Left lung (tissue), 10 donors: ENCODE data around the gene RAPGEF4. TPM values are rescaled to one million over a fixed set of nuclear protein-coding genes. Genes with fewer than 3 reads are reported as not detected.

Experiments
- ATAC-seq: fragments of 200-7000 bp; cut with Tn5 transposase; one replicate; pipeline ENCODE4 v1.9.1; 2020; ENCODE audit warnings: moderate library complexity
- DNase-seq, 4 donors: peaks; one replicate each; pipeline ENCODE4 v3.0.0-alpha.2; 2013 to 2020
- H3K27ac ChIP-seq, 2 donors: fragments of 200-600 bp; sonication (generic) in 1 of 2; one replicate each; pipeline versions ENCODE4 v1.5.0 to v1.8.0; 2020 to 2021
- H3K27me3 ChIP-seq, 2 donors: fragments of 200-600 bp; sonication (generic) in 1 of 2; one replicate each; pipeline versions ENCODE4 v1.5.0 to v1.8.0; 2020 to 2021
- H3K36me3 ChIP-seq, 2 donors: fragments of 200-600 bp; sonication (generic) in 1 of 2; one replicate each; pipeline versions ENCODE4 v1.5.0 to v1.8.0; 2020 to 2021
- H3K4me1 ChIP-seq, 2 donors: fragments of 200-600 bp; one replicate each; pipeline ENCODE4 v1.8.0; 2021
- H3K4me3 ChIP-seq, 2 donors: fragments of 200-600 bp; sonication (generic) in 1 of 2; one replicate each; pipeline versions ENCODE4 v1.5.0 to v1.8.0; 2020 to 2021; ENCODE audit warnings: mild to moderate bottlenecking in 1 of 2
- H3K9me3 ChIP-seq, 2 donors: fragments of 200-600 bp; sonication (generic) in 1 of 2; one replicate each; pipeline versions ENCODE4 v1.5.0 to v1.8.0; 2020 to 2021
- intact Hi-C, 2 donors: fragments of 100-400 bp; cut with DNase I; formaldehyde crosslinking; loops; one replicate each; pipeline versions ENCODE4 v1.11.2 to v1.14.2; 2022
- polyA plus RNA-seq, 6 donors: library from polyadenylated mRNA; unstranded; fragments of 120-200 nt; gene quantifications; one replicate each; pipeline ENCODE4 v1.2.1, GENCODE V29; 2013; ENCODE audit not compliant: insufficient read length in 6 of 6
- total RNA-seq, 2 donors: library from RNA; stranded (reverse); fragmentation: NEBNext Ultra II Directional; extraction: Animal tissue kit (Norgen Biotek cat#: 25700); gene quantifications; one replicate each; pipeline ENCODE4 v1.2.1, GENCODE V29; 2021
- TF ChIP-seq, protein P1 (sequence below), 2 donors: fragments of 200-600 bp; sonication (generic) in 1 of 2; IDR thresholded peaks; one replicate each; pipeline versions ENCODE4 v1.5.0 to v1.8.0; 2021; ENCODE audit warnings: antibody characterized with exemption in 2 of 2
- donor health status: DM: no; HTN: yes; CAD: no.
- donor health status: DM: no; HTN: no; CAD: no.

The RAPGEF4 gene
- total and polyA plus RNA-seq, 8 donors, result 9.1 to 16.2 (median 11.8) TPM

- intact Hi-C loops, result no loop called here
- TF ChIP-seq, protein P1, sequence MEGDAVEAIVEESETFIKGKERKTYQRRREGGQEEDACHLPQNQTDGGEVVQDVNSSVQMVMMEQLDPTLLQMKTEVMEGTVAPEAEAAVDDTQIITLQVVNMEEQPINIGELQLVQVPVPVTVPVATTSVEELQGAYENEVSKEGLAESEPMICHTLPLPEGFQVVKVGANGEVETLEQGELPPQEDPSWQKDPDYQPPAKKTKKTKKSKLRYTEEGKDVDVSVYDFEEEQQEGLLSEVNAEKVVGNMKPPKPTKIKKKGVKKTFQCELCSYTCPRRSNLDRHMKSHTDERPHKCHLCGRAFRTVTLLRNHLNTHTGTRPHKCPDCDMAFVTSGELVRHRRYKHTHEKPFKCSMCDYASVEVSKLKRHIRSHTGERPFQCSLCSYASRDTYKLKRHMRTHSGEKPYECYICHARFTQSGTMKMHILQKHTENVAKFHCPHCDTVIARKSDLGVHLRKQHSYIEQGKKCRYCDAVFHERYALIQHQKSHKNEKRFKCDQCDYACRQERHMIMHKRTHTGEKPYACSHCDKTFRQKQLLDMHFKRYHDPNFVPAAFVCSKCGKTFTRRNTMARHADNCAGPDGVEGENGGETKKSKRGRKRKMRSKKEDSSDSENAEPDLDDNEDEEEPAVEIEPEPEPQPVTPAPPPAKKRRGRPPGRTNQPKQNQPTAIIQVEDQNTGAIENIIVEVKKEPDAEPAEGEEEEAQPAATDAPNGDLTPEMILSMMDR (IDR thresholded peaks at IDR 0.05), result no peak
- Histone ChIP-seq H3K4me3 (no peak overlapping the region), H3K27me3 (no peaks in the 10 kb centered on the region), H3K27ac (no peak overlapping the region), H3K4me1 (peaks cover 4 to 29% of the 10 kb centered on the region in 2 donors), H3K9me3 (no peaks in the 10 kb centered on the region), H3K36me3 (no peaks in the 10 kb centered on the region)
- ATAC-seq (no peak), DNase-seq (no peak)
Observed at GRCh38 chr2:173079141-173079540, 343.5 kb downstream of the RAPGEF4 start.

GRCh38 chr2:173079973-173080860 is 344.6 kb downstream of the RAPGEF4 start:
- TF ChIP-seq, protein P1 (IDR thresholded peaks at IDR 0.05), result no peak

GRCh38 chr2:173086518-173087213 is 351.0 kb downstream of the RAPGEF4 start:
- ATAC-seq, result peak; percentile 36
- H3K9me3 ChIP-seq, result no peaks in the 10 kb centered on the region

More at GRCh38 chr2:173079973-173080860, 344.6 kb downstream of the RAPGEF4 start:
- DNase-seq, result no peak
- intact Hi-C loops, result loop anchor here in 1 of 2 donors (10.0 kb wide), 1 partner anchor 115 kb away; no protein-coding TSS in a partner anchor
- no peak overlapping the region for H3K4me3 ChIP-seq
- peak; percentile 6 for ATAC-seq
- peak overlapping the region in 1 of 2 donors; percentile 2 for H3K27ac ChIP-seq
- H3K36me3 ChIP-seq, result no peaks in the 10 kb centered on the region
- peaks cover 4 to 25% of the 10 kb centered on the region in 2 donors for H3K4me1 ChIP-seq
- H3K27me3 ChIP-seq, result no peaks in the 10 kb centered on the region
- no peaks in the 10 kb centered on the region for H3K9me3 ChIP-seq

DNA sequence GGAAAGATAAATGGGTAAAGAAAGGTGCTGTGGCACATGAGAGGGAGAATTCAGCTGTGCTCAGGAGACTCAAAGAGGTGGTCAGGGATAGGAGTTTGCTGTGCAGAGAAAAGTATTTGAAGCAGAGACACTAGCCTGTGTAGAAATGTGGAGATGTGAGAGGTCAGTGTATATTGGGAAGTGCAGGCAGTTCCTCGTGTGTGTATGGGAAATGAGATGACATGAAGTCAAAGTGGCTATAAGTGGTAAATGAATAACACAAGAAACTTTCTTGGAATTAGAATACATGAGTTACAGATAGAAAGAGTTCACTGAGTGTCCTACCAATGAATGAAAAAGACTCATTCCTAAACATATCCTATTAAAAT is 351.6 kb downstream of the RAPGEF4 start:
- Histone ChIP-seq H3K36me3 (peaks cover 0 to 7% of the 10 kb centered on the region in 2 donors), H3K27me3 (no peaks in the 10 kb centered on the region), H3K9me3 (no peaks in the 10 kb centered on the region), H3K4me3 (no peak overlapping the region), H3K27ac (peak overlapping the region in 1 of 2 donors; percentile 49), H3K4me1 (peaks cover 8 to 10% of the 10 kb centered on the region in 2 donors)
- DNase-seq, result no peak
- intact Hi-C loops, result loop anchor here in 1 of 2 donors (10.0 kb wide), 1 partner anchor 108 kb away; no protein-coding TSS in a partner anchor
- peak; percentile 35 for ATAC-seq
- TF ChIP-seq, protein P1 (IDR thresholded peaks at IDR 0.05), result no peak

More at GRCh38 chr2:173086518-173087213, 351.0 kb downstream of the RAPGEF4 start:
- TF ChIP-seq, protein P1 (IDR thresholded peaks at IDR 0.05), result no peak
- intact Hi-C loops, result loop anchor here in 1 of 2 donors (10.0 kb wide), 1 partner anchor 108 kb away; no protein-coding TSS in a partner anchor
- peaks cover 8 to 10% of the 10 kb centered on the region in 2 donors for H3K4me1 ChIP-seq
- no peaks in the 10 kb centered on the region for H3K27me3 ChIP-seq
- peak overlapping the region in 1 of 2 donors; percentile 49 for H3K27ac ChIP-seq
- DNase-seq, result no peak
- no peak overlapping the region for H3K4me3 ChIP-seq
- H3K36me3 ChIP-seq, result peaks cover 0 to 2% of the 10 kb centered on the region in 2 donors
